Osteoblast (primary cell): ENCODE data around the gene GSTK1. TPM values are rescaled to one million over a fixed set of nuclear protein-coding genes. Genes with fewer than 3 reads are reported as not detected.

Experiments used
- DNase-seq: peaks from one replicate; pipeline ENCODE4 v3.0.0; 2011; ENCODE audit warnings: low spot score, mixed read lengths; ENCODE audit not compliant: insufficient read length; ENCODE audit errors: missing footprints
- H2AFZ ChIP-seq: 2 replicates; pipeline ENCODE4 v1.6.0; 2011; ENCODE audit warnings: mild to moderate bottlenecking, low read length
- H3K27ac ChIP-seq: 2 replicates; pipeline ENCODE4 v1.5.1; 2011; ENCODE audit warnings: mild to moderate bottlenecking, low read depth, low read length, moderate library complexity
- H3K27me3 ChIP-seq: 2 replicates; pipeline ENCODE4 v1.6.0; 2012; ENCODE audit warnings: mild to moderate bottlenecking, control low read depth, inconsistent platforms, low read length, moderate library complexity; ENCODE audit not compliant: insufficient read depth
- H3K36me3 ChIP-seq: 2 replicates; pipeline ENCODE4 v1.5.1; 2011; ENCODE audit warnings: mild to moderate bottlenecking, low read length, control low read depth, moderate library complexity; ENCODE audit not compliant: insufficient read depth
- H3K4me1 ChIP-seq: 2 replicates; pipeline ENCODE4 v1.5.1; 2011; ENCODE audit warnings: mild to moderate bottlenecking, low read length, control low read depth, moderate library complexity; ENCODE audit not compliant: insufficient read depth
- H3K4me2 ChIP-seq: 2 replicates; pipeline ENCODE4 v1.6.0; 2011; ENCODE audit warnings: mild to moderate bottlenecking, low read length; ENCODE audit not compliant: insufficient read depth
- H3K4me3 ChIP-seq: fragments of 200-600 bp; sonication (generic); 3 replicates; pipeline ENCODE4 v1.5.1; 2012; ENCODE audit warnings: mild to moderate bottlenecking, low read length, inconsistent platforms; ENCODE audit not compliant: insufficient read depth
- H3K79me2 ChIP-seq: 2 replicates; pipeline ENCODE4 v1.6.0; 2012; ENCODE audit warnings: mild to moderate bottlenecking, low read length, control low read depth, inconsistent platforms; ENCODE audit not compliant: insufficient read depth
- H3K9me3 ChIP-seq: 2 replicates; pipeline ENCODE4 v1.5.1; 2011; ENCODE audit warnings: low read depth, low read length, control low read depth
- H4K20me1 ChIP-seq: 2 replicates; pipeline ENCODE4 v1.6.0; 2012; ENCODE audit warnings: mild to moderate bottlenecking, low read length, control low read depth; ENCODE audit not compliant: insufficient read depth
- total RNA-seq: library from RNA; depleted of rRNA; stranded (reverse); fragments of >200 nt; gene quantifications from 2 replicates; pipeline ENCODE4 v1.2.3, GENCODE V29; 2012
- TF ChIP-seq, protein P1 (sequence below): IDR thresholded peaks from 2 replicates; pipeline ENCODE4 v1.5.1; 2011; ENCODE audit warnings: mild to moderate bottlenecking, low read depth, low read length, moderate library complexity; ENCODE audit errors: extremely low read depth

Gene GSTK1
- total RNA-seq, 1 donor: 99.9 TPM

DNA sequence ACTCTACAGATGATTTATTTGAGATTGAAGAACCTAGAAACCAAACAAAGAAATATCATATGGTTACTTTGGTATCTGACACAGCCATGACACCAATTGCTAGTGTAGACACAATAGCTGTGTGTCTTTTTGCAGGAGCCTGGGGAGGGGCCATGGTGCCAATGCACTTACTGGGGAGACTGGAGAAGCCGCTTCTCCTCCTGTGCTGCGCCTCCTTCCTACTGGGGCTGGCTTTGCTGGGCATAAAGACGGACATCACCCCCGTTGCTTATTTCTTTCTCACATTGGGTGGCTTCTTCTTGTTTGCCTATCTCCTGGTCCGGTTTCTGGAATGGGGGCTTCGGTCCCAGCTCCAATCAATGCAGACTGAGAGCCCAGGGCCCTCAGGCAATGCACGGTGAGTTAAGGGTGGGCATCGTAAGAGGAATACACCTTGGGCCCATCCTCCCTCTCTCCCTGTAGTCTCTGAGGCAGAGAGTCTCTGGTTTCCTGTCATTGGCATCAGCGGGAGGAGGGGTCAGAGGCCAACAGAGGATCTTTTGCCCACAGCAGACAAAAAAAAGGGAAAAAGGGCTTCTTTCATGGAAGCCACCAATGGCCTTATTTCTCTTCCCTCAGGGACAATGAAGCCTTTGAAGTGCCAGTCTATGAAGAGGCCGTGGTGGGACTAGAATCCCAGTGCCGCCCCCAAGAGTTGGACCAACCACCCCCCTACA is 22.7 kb downstream of the GSTK1 start:
- DNase-seq: no peak
- Histone ChIP-seq H3K27ac (no peak overlapping the region), H3K79me2 (peaks cover 27% of the 10 kb centered on the region), H3K4me3 (no peak overlapping the region), H3K9me3 (no peaks in the 10 kb centered on the region), H4K20me1 (peaks cover 6% of the 10 kb centered on the region), H3K4me1 (peaks cover 14% of the 10 kb centered on the region), H3K36me3 (no peaks in the 10 kb centered on the region), H3K27me3 (no peaks in the 10 kb centered on the region), H3K4me2 (no peak overlapping the region), H2AFZ (no peak overlapping the region)
- TF ChIP-seq, protein P1, sequence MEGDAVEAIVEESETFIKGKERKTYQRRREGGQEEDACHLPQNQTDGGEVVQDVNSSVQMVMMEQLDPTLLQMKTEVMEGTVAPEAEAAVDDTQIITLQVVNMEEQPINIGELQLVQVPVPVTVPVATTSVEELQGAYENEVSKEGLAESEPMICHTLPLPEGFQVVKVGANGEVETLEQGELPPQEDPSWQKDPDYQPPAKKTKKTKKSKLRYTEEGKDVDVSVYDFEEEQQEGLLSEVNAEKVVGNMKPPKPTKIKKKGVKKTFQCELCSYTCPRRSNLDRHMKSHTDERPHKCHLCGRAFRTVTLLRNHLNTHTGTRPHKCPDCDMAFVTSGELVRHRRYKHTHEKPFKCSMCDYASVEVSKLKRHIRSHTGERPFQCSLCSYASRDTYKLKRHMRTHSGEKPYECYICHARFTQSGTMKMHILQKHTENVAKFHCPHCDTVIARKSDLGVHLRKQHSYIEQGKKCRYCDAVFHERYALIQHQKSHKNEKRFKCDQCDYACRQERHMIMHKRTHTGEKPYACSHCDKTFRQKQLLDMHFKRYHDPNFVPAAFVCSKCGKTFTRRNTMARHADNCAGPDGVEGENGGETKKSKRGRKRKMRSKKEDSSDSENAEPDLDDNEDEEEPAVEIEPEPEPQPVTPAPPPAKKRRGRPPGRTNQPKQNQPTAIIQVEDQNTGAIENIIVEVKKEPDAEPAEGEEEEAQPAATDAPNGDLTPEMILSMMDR: no peak

- H2AFZ ChIP-seq: no peak overlapping the region
- H4K20me1 ChIP-seq: peaks cover 6% of the 10 kb centered on the region
- no peak overlapping the region for H3K4me3 ChIP-seq
- TF ChIP-seq, protein P1: no peak
- no peaks in the 10 kb centered on the region for H3K27me3 ChIP-seq
- peaks cover 14% of the 10 kb centered on the region for H3K4me1 ChIP-seq
- DNase-seq: no peak
- H3K4me2 ChIP-seq: no peak overlapping the region
- H3K27ac ChIP-seq: no peak overlapping the region
- peaks cover 2% of the 10 kb centered on the region for H3K36me3 ChIP-seq
- H3K9me3 ChIP-seq: no peaks in the 10 kb centered on the region
- peaks cover 32% of the 10 kb centered on the region for H3K79me2 ChIP-seq
These were observed 23.3 kb downstream of the GSTK1 start for GRCh38 chr7:143286522-143286890.

- TF ChIP-seq, protein P1: no peak
- H3K4me1 ChIP-seq: peaks cover 14% of the 10 kb centered on the region
- H3K27me3 ChIP-seq: no peaks in the 10 kb centered on the region
- peak overlapping the region; percentile 25 for H3K4me2 ChIP-seq
- no peak for DNase-seq
- H3K27ac ChIP-seq: no peak overlapping the region
- peak overlapping the region; percentile 95 for H3K4me3 ChIP-seq
- H3K9me3 ChIP-seq: no peaks in the 10 kb centered on the region
- H3K36me3 ChIP-seq: peaks cover 10% of the 10 kb centered on the region
- peaks cover 39% of the 10 kb centered on the region for H3K79me2 ChIP-seq
- H4K20me1 ChIP-seq: peaks cover 6% of the 10 kb centered on the region
- peak overlapping the region; percentile 78 for H2AFZ ChIP-seq
These were observed 24.2 kb downstream of the GSTK1 start for GRCh38 chr7:143287339-143287934.
